PC-9 (cell line): Measurements from ENCODE around the gene MST1R.

Experiments
- CTCF ChIP-seq: fragments of 200-600 bp; sonication (generic); conservative IDR thresholded peaks from 2 replicates; pipeline ENCODE4 v1.6.1; 2017; ENCODE audit warnings: mixed run types, antibody characterized with exemption, mild to moderate bottlenecking, moderate library complexity
- EZH2 ChIP-seq: fragments of 200-600 bp; sonication (generic); IDR thresholded peaks from 2 replicates; pipeline ENCODE4 v1.8.0; 2017; ENCODE audit warnings: antibody characterized with exemption, low read depth

DNA sequence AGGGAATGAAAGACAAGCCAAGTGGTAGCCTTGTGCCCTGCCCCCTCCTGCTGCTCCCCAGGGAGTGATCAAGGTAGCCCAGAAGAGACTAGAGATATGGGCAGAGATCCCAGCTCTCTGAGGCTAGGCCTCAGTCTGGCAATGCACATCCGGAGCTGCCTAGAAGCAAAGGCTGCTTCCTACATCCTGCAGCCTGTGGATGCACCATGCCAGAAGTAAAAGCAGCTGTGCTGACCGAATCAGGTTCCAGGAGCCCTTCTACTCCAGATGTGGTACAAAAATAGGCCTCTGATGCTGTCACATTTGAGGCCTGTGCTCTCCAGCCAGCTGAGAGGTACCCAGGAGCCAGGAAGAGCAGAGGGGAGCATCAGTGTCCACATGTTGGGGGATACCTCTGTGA lies 63.3 kb downstream of the MST1R start:
- TF ChIP-seq CTCF, result no peak
- TF ChIP-seq EZH2, result no peak
